HCT116 (cell line): ENCODE measurements around the gene U2AF1L4. TPM values are rescaled to one million over a fixed set of nuclear protein-coding genes. Genes with fewer than 3 reads are reported as not detected.

Experiments used
- ATAC-seq: fragments of 200-7000 bp; cut with Tn5 transposase; 2 replicates; pipeline ENCODE4 v1.9.1; 2020; ENCODE audit warnings: mild to moderate bottlenecking, moderate library complexity
- BruUV-seq: library from RNA; stranded (reverse); fragments of 400-500 nt; replicated peaks from 2 replicates; lab custom pipeline; 2021; lab: Mats Ljungman, UMichigan
- CTCF ChIA-PET: fragments of 300-600 bp; sonication (Branson Sonifier 250); formaldehyde crosslinking; loops from one replicate; lab custom pipeline; 2021; ENCODE audit warnings: antibody characterized with exemption; lab: Charles Lee
- POLR2A ChIA-PET: fragments of 300-600, 350-600 bp; sonication (Branson Sonifier 250); formaldehyde crosslinking; loops from one replicate; lab custom pipeline; 2021; ENCODE audit warnings: antibody characterized with exemption; lab: Charles Lee
- RAD21 ChIA-PET, 2 experiments: fragments of 300-600 bp; sonication (Branson Sonifier 250); formaldehyde crosslinking; loops; one replicate each; lab custom pipeline; 2023; ENCODE audit warnings: low total read pairs in 2 of 2; ENCODE audit not compliant: uncharacterized antibody in 2 of 2, unreplicated experiment in 2 of 2, low non-redundant PET in 1 of 2; lab: Charles Lee
- DNase-seq: peaks from one replicate; pipeline ENCODE4 v3.0.0-alpha.2; 2010; ENCODE audit warnings: low read depth, low spot score
- H2AFZ ChIP-seq: fragments of 200-600 bp; shearing (Covaris generic), sonication (generic); 2 replicates; pipeline ENCODE4 v1.6.1; 2017; ENCODE audit warnings: low read depth, mixed run types, mixed read lengths, antibody characterized with exemption, low read length; ENCODE audit not compliant: poor library complexity, severe bottlenecking
- H3K27ac ChIP-seq: 2 replicates; pipeline ENCODE4 v1.5.1; 2012; ENCODE audit warnings: low read depth, low read length
- H3K27me3 ChIP-seq: fragments of 200-600 bp; sonication (generic); 2 replicates; pipeline ENCODE4 v1.6.1; 2016; ENCODE audit warnings: mixed run types, low read length, mixed read lengths; ENCODE audit not compliant: insufficient read depth
- H3K36me3 ChIP-seq, 2 experiments: fragments of 200-500 bp in 1 of 2; fragments of 200-600 bp in 1 of 2; sonication (Bioruptor generic) in 1 of 2; sonication (generic) in 1 of 2; 2 replicates each; pipeline versions ENCODE4 v1.5.1 to v1.6.1; 2014 to 2016; ENCODE audit warnings: low read length in 2 of 2, inconsistent platforms in 1 of 2, mixed read lengths in 1 of 2, mixed run types in 1 of 2; ENCODE audit not compliant: insufficient read depth in 2 of 2, control insufficient read depth in 1 of 2
- H3K4me1 ChIP-seq, 2 experiments: fragments of 200-600 bp in 1 of 2; sonication (generic) in 1 of 2; 2 replicates each; pipeline versions ENCODE4 v1.5.1 to v1.6.1; 2012 to 2017; ENCODE audit warnings: low read length in 2 of 2, inconsistent platforms in 1 of 2, mild to moderate bottlenecking in 1 of 2, mixed read lengths in 1 of 2, mixed run types in 1 of 2, moderate library complexity in 1 of 2; ENCODE audit not compliant: insufficient read depth in 2 of 2, control insufficient read depth in 1 of 2
- H3K4me2 ChIP-seq: fragments of 200-600 bp; sonication (generic); 2 replicates; pipeline ENCODE4 v1.6.1; 2017; ENCODE audit warnings: mixed run types, low read length, mixed read lengths
- H3K4me3 ChIP-seq, 2 experiments: fragments of 200-600 bp in 1 of 2; sonication (generic) in 1 of 2; replicated peaks in 1 of 2; 2 replicates each; pipeline ENCODE4 v1.5.1; 2011 to 2016; ENCODE audit warnings: low read length in 2 of 2, control low read depth in 1 of 2, low read depth in 1 of 2, mild to moderate bottlenecking in 1 of 2, mixed read lengths in 1 of 2, mixed run types in 1 of 2
- H3K79me2 ChIP-seq: fragments of 200-600 bp; sonication (generic); 2 replicates; pipeline ENCODE4 v1.6.1; 2017; ENCODE audit warnings: mild to moderate bottlenecking, mixed run types, low read length, moderate library complexity, mixed read lengths; ENCODE audit not compliant: insufficient read depth
- H3K9ac ChIP-seq: fragments of 200-600 bp; sonication (generic); 2 replicates; pipeline ENCODE4 v1.6.1; 2016; ENCODE audit warnings: low read length, mixed read lengths
- H3K9me2 ChIP-seq: fragments of 200-600 bp; sonication (generic), shearing (Covaris generic); 2 replicates; pipeline ENCODE4 v1.6.1; 2017; ENCODE audit warnings: mixed run types, mild to moderate bottlenecking, moderate library complexity; ENCODE audit not compliant: insufficient read depth
- H3K9me3 ChIP-seq, 2 experiments: fragments of 200-500 bp in 1 of 2; fragments of 200-600 bp in 1 of 2; sonication (Bioruptor generic) in 1 of 2; sonication (generic) in 1 of 2; 2 replicates each; pipeline ENCODE4 v1.6.1; 2014 to 2017; ENCODE audit warnings: low read length in 2 of 2, mixed read lengths in 2 of 2, inconsistent platforms in 1 of 2, low read depth in 1 of 2, mild to moderate bottlenecking in 1 of 2, mixed run types in 1 of 2, moderate library complexity in 1 of 2; ENCODE audit not compliant: control insufficient read depth in 1 of 2, insufficient read depth in 1 of 2
- H4K20me1 ChIP-seq: fragments of 200-600 bp; sonication (generic), shearing (Covaris generic); 2 replicates; pipeline ENCODE4 v1.6.1; 2017; ENCODE audit warnings: mixed run types, mild to moderate bottlenecking, moderate library complexity; ENCODE audit not compliant: insufficient read depth
- EGR1 ChIP-seq: IDR thresholded peaks from 2 replicates; pipeline ENCODE4 v1.6.1; 2012; ENCODE audit warnings: low read depth
- ELF1 ChIP-seq: IDR thresholded peaks from 2 replicates; pipeline ENCODE4 v1.6.1; 2012; ENCODE audit warnings: low read depth, borderline replicate concordance
- EZH2 ChIP-seq: fragments of 200-600 bp; sonication (generic); IDR thresholded peaks from 2 replicates; pipeline ENCODE4 v1.6.1; 2017; ENCODE audit warnings: antibody characterized with exemption, mixed run types
- JUND ChIP-seq: IDR thresholded peaks from 2 replicates; pipeline ENCODE4 v1.6.1; 2012
- POLR2A ChIP-seq: IDR thresholded peaks from 2 replicates; pipeline ENCODE4 v1.7.0; 2011; ENCODE audit warnings: borderline replicate concordance; ENCODE audit not compliant: insufficient read depth, insufficient read length; ENCODE audit errors: extremely low read depth
- POLR2AphosphoS5 ChIP-seq: IDR thresholded peaks from 2 replicates; pipeline ENCODE4 v1.6.1; 2011; ENCODE audit warnings: mild to moderate bottlenecking, low read depth, low read length, moderate library complexity
- RAD21 ChIP-seq: IDR thresholded peaks from 2 replicates; pipeline ENCODE4 v1.6.1; 2012; ENCODE audit warnings: low read depth, mild to moderate bottlenecking
- SP1 ChIP-seq: IDR thresholded peaks from 2 replicates; pipeline ENCODE4 v1.6.1; 2012; ENCODE audit warnings: low read depth
- ZFX ChIP-seq: fragments of 450-650 bp; IDR thresholded peaks from 2 replicates; pipeline ENCODE4 v1.6.1; 2017
- ZNF274 ChIP-seq: fragments of 200-500 bp; sonication (Bioruptor generic); IDR thresholded peaks from 2 replicates; pipeline ENCODE4 v1.6.1; 2014; ENCODE audit warnings: mild to moderate bottlenecking, low read depth, low read length, inconsistent platforms
- intact Hi-C: fragments of 100-400 bp; cut with micrococcal nuclease; formaldehyde crosslinking; loops from 2 replicates; pipeline ENCODE4 v1.10.0; 2022
- total RNA-seq: library from RNA; stranded (reverse); gene quantifications from one replicate; pipeline ENCODE4 v1.2.1, GENCODE V29; 2021; ENCODE audit not compliant: unreplicated experiment
- TF ChIP-seq, protein P1 (sequence below): IDR thresholded peaks from 2 replicates; pipeline ENCODE4 v1.6.1; 2012
- TF ChIP-seq, protein P2 (sequence below), 3 experiments: fragments of 200-600 bp in 1 of 3; sonication (generic) in 1 of 3; IDR thresholded peaks in 2 of 3; conservative IDR thresholded peaks in 1 of 3; 2 replicates each; pipeline ENCODE4 v1.5.1; 2012 to 2017; ENCODE audit warnings: low read depth in 2 of 3, low read length in 2 of 3, antibody characterized with exemption in 1 of 3, borderline replicate concordance in 1 of 3, control low read depth in 1 of 3, mild to moderate bottlenecking in 1 of 3, mixed read lengths in 1 of 3, mixed run types in 1 of 3, moderate library complexity in 1 of 3; ENCODE audit not compliant: insufficient read depth in 1 of 3

Gene U2AF1L4
- total RNA-seq, 1 experiment from 2014 or later = 15.6 TPM

- BruUV-seq = no TSS peak
- no peaks in the 10 kb centered on the region for H3K36me3 ChIP-seq
- no peak overlapping the region for H3K9ac ChIP-seq
- H3K9me3 ChIP-seq = no peaks in the 10 kb centered on the region
- ChIA-PET POLR2A (no interaction called here), CTCF (interaction anchor here (0.9 to 1.9 kb wide), 5 partner anchors 9 to 241 kb away, joined by 3 to 10 read pairs (median 4); no protein-coding TSS in a partner anchor), RAD21 (no interaction called here)
- no peaks in the 10 kb centered on the region for H3K79me2 ChIP-seq
- no peak overlapping the region for H3K27ac ChIP-seq
- ATAC-seq = peak; percentile 48
- DNase-seq = no peak
- H2AFZ ChIP-seq = peak overlapping the region; percentile 54
- intact Hi-C loops = loop anchor here (1.0 to 5.0 kb wide), 2 partner anchors 189 to 238 kb away; no protein-coding TSS in a partner anchor
- 0 out of 2 replicates have a peak overlapping the region, but pooled peaks have one; percentile 14 for H3K4me2 ChIP-seq
- no peak overlapping the region for H3K4me3 ChIP-seq
- H4K20me1 ChIP-seq = no peaks in the 10 kb centered on the region
- peaks cover 5 to 9% of the 10 kb centered on the region in 2 experiments; a peak in 2 of 4 replicates for H3K4me1 ChIP-seq
- H3K27me3 ChIP-seq = no peaks in the 10 kb centered on the region
- no peaks in the 10 kb centered on the region for H3K9me2 ChIP-seq
- TF ChIP-seq EZH2 (no peak), POLR2AphosphoS5 (no peak), SP1 (no peak), ZNF274 (no peak), JUND (no peak), ZFX (no peak), EGR1 (no peak), ELF1 (no peak), RAD21 (no peak), POLR2A (no peak)
- TF ChIP-seq, protein P1, sequence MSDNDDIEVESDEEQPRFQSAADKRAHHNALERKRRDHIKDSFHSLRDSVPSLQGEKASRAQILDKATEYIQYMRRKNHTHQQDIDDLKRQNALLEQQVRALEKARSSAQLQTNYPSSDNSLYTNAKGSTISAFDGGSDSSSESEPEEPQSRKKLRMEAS = no peak
- TF ChIP-seq, protein P2, sequence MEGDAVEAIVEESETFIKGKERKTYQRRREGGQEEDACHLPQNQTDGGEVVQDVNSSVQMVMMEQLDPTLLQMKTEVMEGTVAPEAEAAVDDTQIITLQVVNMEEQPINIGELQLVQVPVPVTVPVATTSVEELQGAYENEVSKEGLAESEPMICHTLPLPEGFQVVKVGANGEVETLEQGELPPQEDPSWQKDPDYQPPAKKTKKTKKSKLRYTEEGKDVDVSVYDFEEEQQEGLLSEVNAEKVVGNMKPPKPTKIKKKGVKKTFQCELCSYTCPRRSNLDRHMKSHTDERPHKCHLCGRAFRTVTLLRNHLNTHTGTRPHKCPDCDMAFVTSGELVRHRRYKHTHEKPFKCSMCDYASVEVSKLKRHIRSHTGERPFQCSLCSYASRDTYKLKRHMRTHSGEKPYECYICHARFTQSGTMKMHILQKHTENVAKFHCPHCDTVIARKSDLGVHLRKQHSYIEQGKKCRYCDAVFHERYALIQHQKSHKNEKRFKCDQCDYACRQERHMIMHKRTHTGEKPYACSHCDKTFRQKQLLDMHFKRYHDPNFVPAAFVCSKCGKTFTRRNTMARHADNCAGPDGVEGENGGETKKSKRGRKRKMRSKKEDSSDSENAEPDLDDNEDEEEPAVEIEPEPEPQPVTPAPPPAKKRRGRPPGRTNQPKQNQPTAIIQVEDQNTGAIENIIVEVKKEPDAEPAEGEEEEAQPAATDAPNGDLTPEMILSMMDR (IDR thresholded peaks at IDR 0.05 in 2 of 3, conservative IDR thresholded peaks at IDR 0.05 in 1 of 3; ENCODE audit: borderline replicate concordance in 1 of 3, insufficient read depth in 1 of 3, low read depth in 2 of 3, low read length in 2 of 3) = no peak
These were observed 51.8 kb downstream of the U2AF1L4 start for GRCh38 chr19:35693422-35693821.

Other genes starting within 250 kb of the U2AF1L4 start
- 246 TPM for gene DMKN, start 231.8 kb downstream of the U2AF1L4 start, total RNA-seq
- 0.66 TPM for gene SBSN, start 217.1 kb downstream of the U2AF1L4 start, total RNA-seq
- not detected for gene GAPDHS, start 212.0 kb downstream of the U2AF1L4 start, total RNA-seq
- gene TMEM147, start 199.8 kb downstream of the U2AF1L4 start, total RNA-seq = 128 TPM
- 0.27 TPM for gene ATP4A, start 181.8 kb downstream of the U2AF1L4 start, total RNA-seq
- gene PMIS2, start 159.2 kb downstream of the U2AF1L4 start, total RNA-seq = not detected
- gene HAUS5, start 132.7 kb downstream of the U2AF1L4 start, total RNA-seq = 31.7 TPM
- 87.2 TPM for gene RBM42, start 116.4 kb downstream of the U2AF1L4 start, total RNA-seq
- gene ETV2, start 103.7 kb downstream of the U2AF1L4 start, total RNA-seq = 1.5 TPM
- 496 TPM for gene COX6B1, start 97.1 kb downstream of the U2AF1L4 start, total RNA-seq
- 0.69 TPM for gene UPK1A, start 78.9 kb downstream of the U2AF1L4 start, total RNA-seq
- not detected for gene ZBTB32, start 40.9 kb downstream of the U2AF1L4 start, total RNA-seq
- gene KMT2B, start 27.4 kb downstream of the U2AF1L4 start, total RNA-seq = 29.9 TPM
- gene IGFLR1, start 3.0 kb downstream of the U2AF1L4 start, total RNA-seq = 8.3 TPM
- 55.3 TPM for gene PSENEN, start 233 bp upstream of the U2AF1L4 start, total RNA-seq
- gene LIN37, start 3.2 kb upstream of the U2AF1L4 start, total RNA-seq = 10.1 TPM
- gene HSPB6, start 11.6 kb upstream of the U2AF1L4 start, total RNA-seq = 0.93 TPM
- gene PROSER3, start 12.8 kb upstream of the U2AF1L4 start, total RNA-seq = 42.5 TPM
- 30.2 TPM for gene ARHGAP33, start 30.1 kb upstream of the U2AF1L4 start, total RNA-seq
- 0.44 TPM for gene PRODH2, start 67.4 kb upstream of the U2AF1L4 start, total RNA-seq
- gene NPHS1, start 107.1 kb upstream of the U2AF1L4 start, total RNA-seq = 0.57 TPM
- gene KIRREL2, start 111.5 kb upstream of the U2AF1L4 start, total RNA-seq = 1.3 TPM
- gene APLP1, start 123.2 kb upstream of the U2AF1L4 start, total RNA-seq = 41.2 TPM
- 13.7 TPM for gene NFKBID, start 155.1 kb upstream of the U2AF1L4 start, total RNA-seq
- 1.2 TPM for gene HCST, start 157.1 kb upstream of the U2AF1L4 start, total RNA-seq
- gene TYROBP, start 162.9 kb upstream of the U2AF1L4 start, total RNA-seq = 0.49 TPM
- 18.8 TPM for gene LRFN3, start 191.0 kb upstream of the U2AF1L4 start, total RNA-seq
- gene SDHAF1, start 249.8 kb upstream of the U2AF1L4 start, total RNA-seq = 21.0 TPM